Glutamatergic neuron (in vitro differentiated cells): ENCODE measurements around the gene HACD2. TPM values are rescaled to one million over a fixed set of nuclear protein-coding genes. Genes with fewer than 3 reads are reported as not detected.

Experiments
- DNase-seq: peaks from one replicate; pipeline ENCODE4 v3.0.0; 2022
- H3K27ac Mint-ChIP-seq: one replicate; pipeline ENCODE4 v1.8.0; 2020; ENCODE audit warnings: mild to moderate bottlenecking, mixed read lengths, inconsistent platforms; ENCODE audit not compliant: unreplicated experiment
- H3K27me3 Mint-ChIP-seq: one replicate; pipeline ENCODE4 v1.8.0; 2020; ENCODE audit warnings: mild to moderate bottlenecking, moderate library complexity, mixed read lengths, inconsistent platforms; ENCODE audit not compliant: unreplicated experiment
- H3K36me3 Mint-ChIP-seq: one replicate; pipeline ENCODE4 v1.8.0; 2020; ENCODE audit warnings: mild to moderate bottlenecking, mixed read lengths, inconsistent platforms; ENCODE audit not compliant: unreplicated experiment
- H3K4me1 Mint-ChIP-seq: one replicate; pipeline ENCODE4 v1.8.0; 2020; ENCODE audit warnings: mild to moderate bottlenecking, low read depth, mixed read lengths, inconsistent platforms; ENCODE audit not compliant: unreplicated experiment
- H3K4me3 Mint-ChIP-seq: one replicate; pipeline ENCODE4 v1.8.0; 2020; ENCODE audit warnings: mild to moderate bottlenecking, mixed read lengths, inconsistent platforms; ENCODE audit not compliant: unreplicated experiment
- H3K9me3 Mint-ChIP-seq: one replicate; pipeline ENCODE4 v1.8.0; 2020; ENCODE audit warnings: mild to moderate bottlenecking, moderate library complexity, mixed read lengths, inconsistent platforms; ENCODE audit not compliant: unreplicated experiment
- total RNA-seq: library from RNA; stranded (reverse); fragmentation: NEBNext Ultra II Directional; extraction: Animal tissue kit (Norgen Biotek cat#: 25700); gene quantifications from one replicate; pipeline ENCODE4 v1.2.1, GENCODE V29; 2021; ENCODE audit not compliant: unreplicated experiment
- TF ChIP-seq, protein P1 (sequence below): fragments of 200-600 bp; sonication (generic); IDR thresholded peaks from one replicate; pipeline ENCODE4 v1.5.0; 2021; ENCODE audit not compliant: partially characterized antibody, unreplicated experiment

Gene HACD2
- total RNA-seq, 1 donor from 2014 or later = 6.9 TPM

DNA sequence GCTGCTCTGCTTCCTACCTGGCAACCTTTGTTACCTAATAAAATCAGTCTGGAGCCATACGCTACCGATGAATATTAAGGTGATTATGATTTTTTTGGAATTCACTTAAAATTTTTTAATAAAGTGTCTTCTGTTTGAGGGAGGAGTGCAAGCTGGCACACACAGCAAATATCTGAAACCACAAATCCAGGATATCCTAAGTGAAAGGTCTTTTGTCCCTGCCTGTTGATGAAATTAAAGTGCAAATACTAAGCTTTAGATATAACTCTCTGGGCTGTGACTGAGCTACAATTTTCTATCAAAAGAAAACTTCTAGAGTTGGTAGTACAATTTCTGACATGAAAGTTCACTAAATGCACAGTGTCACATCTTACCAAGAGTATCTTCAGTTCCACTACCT, 23.7 kb downstream of the HACD2 start:
- H3K27ac Mint-ChIP-seq = no peak overlapping the region
- no peaks in the 10 kb centered on the region for H3K27me3 Mint-ChIP-seq
- TF ChIP-seq, protein P1, sequence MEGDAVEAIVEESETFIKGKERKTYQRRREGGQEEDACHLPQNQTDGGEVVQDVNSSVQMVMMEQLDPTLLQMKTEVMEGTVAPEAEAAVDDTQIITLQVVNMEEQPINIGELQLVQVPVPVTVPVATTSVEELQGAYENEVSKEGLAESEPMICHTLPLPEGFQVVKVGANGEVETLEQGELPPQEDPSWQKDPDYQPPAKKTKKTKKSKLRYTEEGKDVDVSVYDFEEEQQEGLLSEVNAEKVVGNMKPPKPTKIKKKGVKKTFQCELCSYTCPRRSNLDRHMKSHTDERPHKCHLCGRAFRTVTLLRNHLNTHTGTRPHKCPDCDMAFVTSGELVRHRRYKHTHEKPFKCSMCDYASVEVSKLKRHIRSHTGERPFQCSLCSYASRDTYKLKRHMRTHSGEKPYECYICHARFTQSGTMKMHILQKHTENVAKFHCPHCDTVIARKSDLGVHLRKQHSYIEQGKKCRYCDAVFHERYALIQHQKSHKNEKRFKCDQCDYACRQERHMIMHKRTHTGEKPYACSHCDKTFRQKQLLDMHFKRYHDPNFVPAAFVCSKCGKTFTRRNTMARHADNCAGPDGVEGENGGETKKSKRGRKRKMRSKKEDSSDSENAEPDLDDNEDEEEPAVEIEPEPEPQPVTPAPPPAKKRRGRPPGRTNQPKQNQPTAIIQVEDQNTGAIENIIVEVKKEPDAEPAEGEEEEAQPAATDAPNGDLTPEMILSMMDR = no peak
- peaks cover 6% of the 10 kb centered on the region for H3K36me3 Mint-ChIP-seq
- DNase-seq = no peak
- no peak overlapping the region for H3K4me3 Mint-ChIP-seq
- H3K4me1 Mint-ChIP-seq = no peaks in the 10 kb centered on the region
- peaks cover 1% of the 10 kb centered on the region for H3K9me3 Mint-ChIP-seq

GRCh38 chr3:123559040-123559861, 25.6 kb downstream of the HACD2 start:
- Mint-ChIP-seq H3K9me3 (peaks cover 1% of the 10 kb centered on the region), H3K4me1 (no peaks in the 10 kb centered on the region), H3K27ac (no peak overlapping the region)

DNA sequence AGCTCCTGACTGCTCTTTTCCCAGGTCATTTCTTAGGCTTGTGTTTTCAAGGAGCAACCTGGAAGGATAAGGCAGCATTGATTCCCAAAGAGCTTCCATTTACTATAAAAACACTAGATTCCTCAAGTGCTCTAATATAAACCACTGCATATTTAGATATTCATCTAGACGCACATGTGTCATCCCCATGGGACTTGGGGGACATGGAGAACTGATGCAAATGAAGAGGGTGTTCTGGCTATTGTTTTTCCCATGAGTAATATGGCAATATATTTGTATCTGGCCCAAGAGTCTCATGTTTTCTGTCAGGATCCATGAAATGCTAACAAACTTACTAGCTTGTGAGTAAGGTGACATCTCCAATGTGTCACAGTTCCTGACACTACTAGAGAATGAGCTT, 31.3 kb downstream of the HACD2 start:
- DNase-seq = no peak
- H3K4me1 Mint-ChIP-seq = no peaks in the 10 kb centered on the region
- peaks cover 16% of the 10 kb centered on the region for H3K36me3 Mint-ChIP-seq
- no peak overlapping the region for H3K4me3 Mint-ChIP-seq
- no peaks in the 10 kb centered on the region for H3K27me3 Mint-ChIP-seq
- peaks cover 1% of the 10 kb centered on the region for H3K9me3 Mint-ChIP-seq
- H3K27ac Mint-ChIP-seq = no peak overlapping the region
- TF ChIP-seq, protein P1 = no peak

More at GRCh38 chr3:123559040-123559861, 25.6 kb downstream of the HACD2 start:
- DNase-seq = no peak
- Mint-ChIP-seq H3K27me3 (no peaks in the 10 kb centered on the region), H3K36me3 (peaks cover 12% of the 10 kb centered on the region), H3K4me3 (no peak overlapping the region)
- TF ChIP-seq, protein P1 = peak; percentile 84

GRCh38 chr3:123552768-123553167, 32.1 kb downstream of the HACD2 start:
- DNase-seq = no peak
- H3K9me3 Mint-ChIP-seq = peaks cover 1% of the 10 kb centered on the region
- TF ChIP-seq, protein P1 = no peak
- H3K4me1 Mint-ChIP-seq = no peaks in the 10 kb centered on the region
- no peak overlapping the region for H3K4me3 Mint-ChIP-seq
- no peak overlapping the region for H3K27ac Mint-ChIP-seq
- H3K27me3 Mint-ChIP-seq = no peaks in the 10 kb centered on the region
- peaks cover 19% of the 10 kb centered on the region for H3K36me3 Mint-ChIP-seq

- H3K4me1 Mint-ChIP-seq = no peaks in the 10 kb centered on the region
- H3K9me3 Mint-ChIP-seq = peaks cover 1% of the 10 kb centered on the region
- no peak for DNase-seq
- peaks cover 19% of the 10 kb centered on the region for H3K36me3 Mint-ChIP-seq
- H3K27ac Mint-ChIP-seq = no peak overlapping the region
- no peaks in the 10 kb centered on the region for H3K27me3 Mint-ChIP-seq
- no peak overlapping the region for H3K4me3 Mint-ChIP-seq
- TF ChIP-seq, protein P1 = peak; percentile 47
These were observed 32.6 kb downstream of the HACD2 start for GRCh38 chr3:123552095-123552714.
